ENCODE data around the gene MPV17L.
"Not testable (repeated sequence)": the region's sequence is repeated elsewhere in the genome, so short reads cannot be mapped to it uniquely, and the experiment has no call there.

GRCh38 chr16:15389916-15390315 is 5.6 kb upstream of the MPV17L start:
- not testable (repeated sequence) for TF ChIP-seq POLR2A, EP300, CTCF (IDR thresholded peaks at IDR 0.05)
